ENCODE results near the gene PGAP6.

- no peak for TF ChIP-seq RFX5 (IDR thresholded peaks at IDR 0.05; ENCODE audit: low read length)
- TF ChIP-seq, protein P1, sequence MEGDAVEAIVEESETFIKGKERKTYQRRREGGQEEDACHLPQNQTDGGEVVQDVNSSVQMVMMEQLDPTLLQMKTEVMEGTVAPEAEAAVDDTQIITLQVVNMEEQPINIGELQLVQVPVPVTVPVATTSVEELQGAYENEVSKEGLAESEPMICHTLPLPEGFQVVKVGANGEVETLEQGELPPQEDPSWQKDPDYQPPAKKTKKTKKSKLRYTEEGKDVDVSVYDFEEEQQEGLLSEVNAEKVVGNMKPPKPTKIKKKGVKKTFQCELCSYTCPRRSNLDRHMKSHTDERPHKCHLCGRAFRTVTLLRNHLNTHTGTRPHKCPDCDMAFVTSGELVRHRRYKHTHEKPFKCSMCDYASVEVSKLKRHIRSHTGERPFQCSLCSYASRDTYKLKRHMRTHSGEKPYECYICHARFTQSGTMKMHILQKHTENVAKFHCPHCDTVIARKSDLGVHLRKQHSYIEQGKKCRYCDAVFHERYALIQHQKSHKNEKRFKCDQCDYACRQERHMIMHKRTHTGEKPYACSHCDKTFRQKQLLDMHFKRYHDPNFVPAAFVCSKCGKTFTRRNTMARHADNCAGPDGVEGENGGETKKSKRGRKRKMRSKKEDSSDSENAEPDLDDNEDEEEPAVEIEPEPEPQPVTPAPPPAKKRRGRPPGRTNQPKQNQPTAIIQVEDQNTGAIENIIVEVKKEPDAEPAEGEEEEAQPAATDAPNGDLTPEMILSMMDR (IDR thresholded peaks at IDR 0.05): no peak
- no peak for TF ChIP-seq REST (IDR thresholded peaks at IDR 0.05; ENCODE audit: low read depth, low read length)
- no peak for TF ChIP-seq CHD2 (IDR thresholded peaks at IDR 0.05; ENCODE audit: low read length, partially characterized antibody)
- TF ChIP-seq, protein P2, sequence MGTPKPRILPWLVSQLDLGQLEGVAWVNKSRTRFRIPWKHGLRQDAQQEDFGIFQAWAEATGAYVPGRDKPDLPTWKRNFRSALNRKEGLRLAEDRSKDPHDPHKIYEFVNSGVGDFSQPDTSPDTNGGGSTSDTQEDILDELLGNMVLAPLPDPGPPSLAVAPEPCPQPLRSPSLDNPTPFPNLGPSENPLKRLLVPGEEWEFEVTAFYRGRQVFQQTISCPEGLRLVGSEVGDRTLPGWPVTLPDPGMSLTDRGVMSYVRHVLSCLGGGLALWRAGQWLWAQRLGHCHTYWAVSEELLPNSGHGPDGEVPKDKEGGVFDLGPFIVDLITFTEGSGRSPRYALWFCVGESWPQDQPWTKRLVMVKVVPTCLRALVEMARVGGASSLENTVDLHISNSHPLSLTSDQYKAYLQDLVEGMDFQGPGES (IDR thresholded peaks at IDR 0.05; ENCODE audit: low read depth, low read length): no peak
- no peak for TF ChIP-seq POLR2AphosphoS5 (IDR thresholded peaks at IDR 0.05; ENCODE audit: low read depth, low read length)
- TF ChIP-seq EZH2phosphoT487 (IDR thresholded peaks at IDR 0.05; ENCODE audit: borderline replicate concordance, low read depth): no peak
- TF ChIP-seq, protein P3, sequence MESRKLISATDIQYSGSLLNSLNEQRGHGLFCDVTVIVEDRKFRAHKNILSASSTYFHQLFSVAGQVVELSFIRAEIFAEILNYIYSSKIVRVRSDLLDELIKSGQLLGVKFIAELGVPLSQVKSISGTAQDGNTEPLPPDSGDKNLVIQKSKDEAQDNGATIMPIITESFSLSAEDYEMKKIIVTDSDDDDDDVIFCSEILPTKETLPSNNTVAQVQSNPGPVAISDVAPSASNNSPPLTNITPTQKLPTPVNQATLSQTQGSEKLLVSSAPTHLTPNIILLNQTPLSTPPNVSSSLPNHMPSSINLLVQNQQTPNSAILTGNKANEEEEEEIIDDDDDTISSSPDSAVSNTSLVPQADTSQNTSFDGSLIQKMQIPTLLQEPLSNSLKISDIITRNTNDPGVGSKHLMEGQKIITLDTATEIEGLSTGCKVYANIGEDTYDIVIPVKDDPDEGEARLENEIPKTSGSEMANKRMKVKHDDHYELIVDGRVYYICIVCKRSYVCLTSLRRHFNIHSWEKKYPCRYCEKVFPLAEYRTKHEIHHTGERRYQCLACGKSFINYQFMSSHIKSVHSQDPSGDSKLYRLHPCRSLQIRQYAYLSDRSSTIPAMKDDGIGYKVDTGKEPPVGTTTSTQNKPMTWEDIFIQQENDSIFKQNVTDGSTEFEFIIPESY (IDR thresholded peaks at IDR 0.05; ENCODE audit: borderline replicate concordance, low read depth): no peak
- no peak for TF ChIP-seq FOXM1 (IDR thresholded peaks at IDR 0.05; ENCODE audit: low read depth)
- TF ChIP-seq TAF1 (IDR thresholded peaks at IDR 0.05; ENCODE audit: borderline replicate concordance, low read depth, low read length): no peak
- no peak for TF ChIP-seq RCOR1 (IDR thresholded peaks at IDR 0.05; ENCODE audit: low read length)
- TF ChIP-seq SIN3A (IDR thresholded peaks at IDR 0.05; ENCODE audit: borderline replicate concordance, low read depth, low read length): no peak
Measured at GRCh38 chr16:378821-379182, 3.0 kb downstream of the PGAP6 start.

All from SK-N-SH (cell line).